HL-60 (cell line): ENCODE measurements around the gene DCDC1.

Experiments
- DNase-seq, 2 experiments: peaks; one replicate each; pipeline ENCODE4 v3.0.0-alpha.2; 2010 to 2020; ENCODE audit warnings: low read depth in 1 of 2, low spot score in 1 of 2
- H3K27ac ChIP-seq: fragments of 250-450 bp; sonication (Bioruptor Pico); replicated peaks from 2 replicates; pipeline ENCODE4 v1.5.1; 2020; ENCODE audit warnings: mild to moderate bottlenecking, moderate library complexity
- H3K27me3 ChIP-seq: fragments of 250-450 bp; sonication (Bioruptor Pico); 2 replicates; pipeline ENCODE4 v1.5.1; 2021; ENCODE audit warnings: mild to moderate bottlenecking, moderate library complexity; ENCODE audit not compliant: insufficient read depth, poor library complexity, severe bottlenecking
- H3K4me3 ChIP-seq: replicated peaks from 2 replicates; pipeline ENCODE4 v1.5.1; 2011; ENCODE audit warnings: mild to moderate bottlenecking, control low read depth, low read length; ENCODE audit not compliant: insufficient read depth
- GABPA ChIP-seq: IDR thresholded peaks from 2 replicates; pipeline ENCODE4 v1.6.1; 2012; ENCODE audit warnings: low read depth
- POLR2AphosphoS5 ChIP-seq: IDR thresholded peaks from 2 replicates; pipeline ENCODE4 v1.6.1; 2012; ENCODE audit warnings: low read depth
- SPI1 ChIP-seq: IDR thresholded peaks from 2 replicates; pipeline ENCODE4 v1.6.1; 2012; ENCODE audit warnings: low read depth, mild to moderate bottlenecking, borderline replicate concordance
- TF ChIP-seq, protein P1 (sequence below): IDR thresholded peaks from one replicate; pipeline ENCODE4 v1.5.1; 2011; ENCODE audit warnings: low read length, control low read depth, inconsistent platforms; ENCODE audit not compliant: insufficient read depth
- TF ChIP-seq, protein P2 (sequence below): IDR thresholded peaks from 2 replicates; pipeline ENCODE4 v1.6.1; 2012; ENCODE audit warnings: low read depth; ENCODE audit not compliant: insufficient replicate concordance

The DCDC1 gene

DNA sequence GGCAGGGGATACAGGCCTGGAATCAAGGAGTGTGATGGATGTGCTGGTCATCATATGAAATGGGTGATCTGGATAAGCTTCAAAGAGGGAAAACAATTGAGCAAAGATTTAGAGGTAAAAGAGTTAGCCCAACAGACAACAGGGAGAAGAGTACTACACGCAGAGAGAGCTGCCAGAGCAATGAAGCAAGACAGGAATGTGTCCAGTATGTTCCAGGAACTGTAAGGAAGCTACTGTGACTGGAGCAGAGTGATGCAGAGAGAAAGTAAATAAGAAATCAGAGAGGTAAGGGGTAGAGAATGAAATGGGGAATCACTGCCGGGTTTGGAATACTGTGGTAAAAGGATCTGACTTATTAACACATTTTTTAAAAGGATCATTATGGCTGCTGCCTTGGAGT lies 255.1 kb downstream of the DCDC1 start:
- DNase-seq: no peak
- TF ChIP-seq, protein P1, sequence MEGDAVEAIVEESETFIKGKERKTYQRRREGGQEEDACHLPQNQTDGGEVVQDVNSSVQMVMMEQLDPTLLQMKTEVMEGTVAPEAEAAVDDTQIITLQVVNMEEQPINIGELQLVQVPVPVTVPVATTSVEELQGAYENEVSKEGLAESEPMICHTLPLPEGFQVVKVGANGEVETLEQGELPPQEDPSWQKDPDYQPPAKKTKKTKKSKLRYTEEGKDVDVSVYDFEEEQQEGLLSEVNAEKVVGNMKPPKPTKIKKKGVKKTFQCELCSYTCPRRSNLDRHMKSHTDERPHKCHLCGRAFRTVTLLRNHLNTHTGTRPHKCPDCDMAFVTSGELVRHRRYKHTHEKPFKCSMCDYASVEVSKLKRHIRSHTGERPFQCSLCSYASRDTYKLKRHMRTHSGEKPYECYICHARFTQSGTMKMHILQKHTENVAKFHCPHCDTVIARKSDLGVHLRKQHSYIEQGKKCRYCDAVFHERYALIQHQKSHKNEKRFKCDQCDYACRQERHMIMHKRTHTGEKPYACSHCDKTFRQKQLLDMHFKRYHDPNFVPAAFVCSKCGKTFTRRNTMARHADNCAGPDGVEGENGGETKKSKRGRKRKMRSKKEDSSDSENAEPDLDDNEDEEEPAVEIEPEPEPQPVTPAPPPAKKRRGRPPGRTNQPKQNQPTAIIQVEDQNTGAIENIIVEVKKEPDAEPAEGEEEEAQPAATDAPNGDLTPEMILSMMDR: no peak
- TF ChIP-seq GABPA (no peak), SPI1 (no peak), POLR2AphosphoS5 (no peak)
- TF ChIP-seq, protein P2, sequence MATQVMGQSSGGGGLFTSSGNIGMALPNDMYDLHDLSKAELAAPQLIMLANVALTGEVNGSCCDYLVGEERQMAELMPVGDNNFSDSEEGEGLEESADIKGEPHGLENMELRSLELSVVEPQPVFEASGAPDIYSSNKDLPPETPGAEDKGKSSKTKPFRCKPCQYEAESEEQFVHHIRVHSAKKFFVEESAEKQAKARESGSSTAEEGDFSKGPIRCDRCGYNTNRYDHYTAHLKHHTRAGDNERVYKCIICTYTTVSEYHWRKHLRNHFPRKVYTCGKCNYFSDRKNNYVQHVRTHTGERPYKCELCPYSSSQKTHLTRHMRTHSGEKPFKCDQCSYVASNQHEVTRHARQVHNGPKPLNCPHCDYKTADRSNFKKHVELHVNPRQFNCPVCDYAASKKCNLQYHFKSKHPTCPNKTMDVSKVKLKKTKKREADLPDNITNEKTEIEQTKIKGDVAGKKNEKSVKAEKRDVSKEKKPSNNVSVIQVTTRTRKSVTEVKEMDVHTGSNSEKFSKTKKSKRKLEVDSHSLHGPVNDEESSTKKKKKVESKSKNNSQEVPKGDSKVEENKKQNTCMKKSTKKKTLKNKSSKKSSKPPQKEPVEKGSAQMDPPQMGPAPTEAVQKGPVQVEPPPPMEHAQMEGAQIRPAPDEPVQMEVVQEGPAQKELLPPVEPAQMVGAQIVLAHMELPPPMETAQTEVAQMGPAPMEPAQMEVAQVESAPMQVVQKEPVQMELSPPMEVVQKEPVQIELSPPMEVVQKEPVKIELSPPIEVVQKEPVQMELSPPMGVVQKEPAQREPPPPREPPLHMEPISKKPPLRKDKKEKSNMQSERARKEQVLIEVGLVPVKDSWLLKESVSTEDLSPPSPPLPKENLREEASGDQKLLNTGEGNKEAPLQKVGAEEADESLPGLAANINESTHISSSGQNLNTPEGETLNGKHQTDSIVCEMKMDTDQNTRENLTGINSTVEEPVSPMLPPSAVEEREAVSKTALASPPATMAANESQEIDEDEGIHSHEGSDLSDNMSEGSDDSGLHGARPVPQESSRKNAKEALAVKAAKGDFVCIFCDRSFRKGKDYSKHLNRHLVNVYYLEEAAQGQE: no peak
- no peak overlapping the region for H3K4me3 ChIP-seq
- H3K27me3 ChIP-seq: no peaks in the 10 kb centered on the region
- H3K27ac ChIP-seq: no peak overlapping the region

DNA sequence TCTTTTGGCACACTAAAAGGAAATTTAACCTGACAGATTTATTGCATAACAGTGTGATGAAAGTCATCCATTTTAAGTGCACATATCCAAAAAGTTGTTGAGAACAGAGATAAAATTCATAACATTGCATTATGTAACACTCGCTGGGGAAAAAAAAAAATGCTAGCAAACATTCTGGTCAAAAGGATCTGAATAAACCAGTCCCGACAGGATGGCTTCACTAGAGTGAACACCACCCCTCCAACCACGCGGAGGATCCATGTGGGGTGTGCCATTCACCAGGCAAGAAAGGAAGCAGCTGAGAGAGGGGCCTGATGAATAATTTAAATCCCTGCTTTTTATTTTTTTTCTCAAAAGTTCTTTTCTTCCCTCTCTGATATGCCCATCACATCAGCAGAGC lies 258.7 kb downstream of the DCDC1 start:
- Histone ChIP-seq H3K4me3 (no peak overlapping the region), H3K27me3 (no peaks in the 10 kb centered on the region), H3K27ac (no peak overlapping the region)
- no peak for DNase-seq
- TF ChIP-seq SPI1: no peak
- no peak for TF ChIP-seq POLR2AphosphoS5
- TF ChIP-seq GABPA: no peak
- TF ChIP-seq, protein P2: no peak
- TF ChIP-seq, protein P1: no peak

DNA sequence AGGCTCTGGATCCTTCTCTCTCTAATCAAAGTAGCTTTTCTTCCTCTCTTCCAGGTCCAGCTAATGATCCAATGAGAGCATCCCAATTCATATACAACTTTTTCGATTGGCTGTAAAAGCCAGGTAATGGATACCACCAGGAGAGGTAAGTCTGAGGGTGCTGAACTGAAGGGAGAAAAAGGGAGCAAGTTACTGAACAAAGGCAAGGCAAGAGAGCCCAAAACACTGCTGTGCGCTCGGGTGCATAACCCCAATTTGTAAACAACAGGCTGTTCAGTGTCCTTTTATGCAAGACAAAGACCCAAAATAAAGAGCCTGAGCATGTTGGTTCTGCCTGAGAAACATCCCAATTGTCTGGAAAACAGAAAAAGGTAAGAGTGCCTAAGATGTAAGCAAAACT lies 260.1 kb downstream of the DCDC1 start:
- TF ChIP-seq, protein P1: no peak
- TF ChIP-seq GABPA (no peak), SPI1 (no peak), POLR2AphosphoS5 (no peak)
- TF ChIP-seq, protein P2: no peak
- H3K27ac ChIP-seq: no peak overlapping the region

More for the DNA sequence above, 260.1 kb downstream of the DCDC1 start:
- Histone ChIP-seq H3K27me3 (no peaks in the 10 kb centered on the region), H3K4me3 (no peak overlapping the region)
- no peak for DNase-seq
